Kidney (tissue), 14 donors: ENCODE data around the gene RAMP2. TPM values are rescaled to one million over a fixed set of nuclear protein-coding genes. Genes with fewer than 3 reads are reported as not detected.
A peak's percentile ranks its signal among the peaks of the same experiment; 100 is the strongest.

Experiments used
- DNase-seq, 5 donors: peaks; one replicate each; pipeline ENCODE4 v3.0.0-alpha.2; 2013 to 2020
- FAIRE-seq: peaks from 2 replicates; lab custom pipeline; 2012; peaks lifted over from hg19 to GRCh38; lab: Jason Lieb, UNC
- H3K27ac ChIP-seq, 2 donors: one replicate each; pipeline ENCODE4 v1.7.0; 2013; ENCODE audit warnings: low read depth in 2 of 2, low read length in 2 of 2, inconsistent platforms in 1 of 2
- H3K27me3 ChIP-seq: one replicate; pipeline ENCODE4 v1.7.1; 2013; ENCODE audit warnings: low read length, inconsistent platforms; ENCODE audit not compliant: control insufficient read depth, insufficient read depth
- H3K36me3 ChIP-seq, 3 donors: one replicate each; pipeline versions ENCODE4 v1.7.0 to v1.7.1; 2013; ENCODE audit warnings: low read length in 3 of 3, control low read depth in 1 of 3, inconsistent platforms in 1 of 3; ENCODE audit not compliant: insufficient read depth in 3 of 3, control insufficient read depth in 2 of 3
- H3K4me1 ChIP-seq, 3 donors: one replicate each; pipeline versions ENCODE4 v1.7.0 to v1.7.1; 2013; ENCODE audit warnings: low read length in 3 of 3, inconsistent platforms in 1 of 3, low read depth in 1 of 3; ENCODE audit not compliant: control insufficient read depth in 2 of 3, insufficient read depth in 2 of 3
- H3K4me3 ChIP-seq, 3 donors: one replicate each; pipeline versions ENCODE4 v1.7.0 to v1.8.1; 2013; ENCODE audit warnings: low read length in 3 of 3, control low read depth in 1 of 3, inconsistent platforms in 1 of 3
- H3K9ac ChIP-seq, 3 donors: one replicate each; pipeline versions ENCODE4 v1.7.0 to v1.7.1; 2013; ENCODE audit warnings: low read length in 3 of 3, control low read depth in 1 of 3, inconsistent platforms in 1 of 3
- H3K9me3 ChIP-seq, 3 donors: one replicate each; pipeline versions ENCODE4 v1.7.0 to v1.7.1; 2013; ENCODE audit warnings: low read length in 3 of 3, control low read depth in 1 of 3, inconsistent platforms in 1 of 3; ENCODE audit not compliant: control insufficient read depth in 2 of 3, insufficient read depth in 1 of 3
- CTCF ChIP-seq: IDR thresholded peaks from 3 replicates; pipeline ENCODE4 v1.5.1; 2012; ENCODE audit warnings: mild to moderate bottlenecking, moderate library complexity, borderline replicate concordance; ENCODE audit not compliant: insufficient read depth; ENCODE audit errors: extremely low read depth
- intact Hi-C: fragments of 100-400 bp; cut with DNase I; formaldehyde crosslinking; loops from one replicate; pipeline ENCODE4 v1.11.1; 2022
- polyA plus RNA-seq: library from polyadenylated mRNA; stranded (reverse); fragments of 350-450 nt; fragmentation: Illumina TruSeq; extraction: RNeasy Lipid Tissue Mini Kit (QIAGEN cat#74804); gene quantifications from one replicate; pipeline ENCODE4 v1.2.3, GENCODE V29; 2014; ENCODE audit warnings: low read depth, low replicate concordance; ENCODE audit not compliant: insufficient read depth
- total RNA-seq: library from RNA; stranded (reverse); fragmentation: NEBNext Ultra II Directional; extraction: Animal tissue kit (Norgen Biotek cat#: 25700); gene quantifications from one replicate; pipeline ENCODE4 v1.2.1, GENCODE V29; 2021
- donor health status: control.
- donor health status: control.
- donor health status: control.
- donor health status: control.
- donor health status: control.
- donor health status: DM: yes; HTN: yes; CAD: no.
- donor health status: Normal renal cell carcinoma (clear cell type).

Gene RAMP2
- total and polyA plus RNA-seq, 2 donors from 2014 or later, result 55.7 to 134 TPM

GRCh38 chr17:42796066-42796758 lies 35.2 kb downstream of the RAMP2 start:
- Histone ChIP-seq H3K36me3 (no peaks in the 10 kb centered on the region), H3K9ac (peak overlapping the region in 1 of 3 donors; percentile 97), H3K4me3 (no peak overlapping the region), H3K9me3 (no peaks in the 10 kb centered on the region), H3K4me1 (peaks cover 0 to 21% (median 13%) of the 10 kb centered on the region in 3 donors), H3K27me3 (no peaks in the 10 kb centered on the region), H3K27ac (peak overlapping the region; percentile 90 to 97)
- no peak for TF ChIP-seq CTCF
- intact Hi-C loops, result no loop called here
- FAIRE-seq (no peak), DNase-seq (no peak)

- Histone ChIP-seq H3K9me3 (no peaks in the 10 kb centered on the region), H3K4me3 (peak overlapping the region; percentile 93 to 95 (median 94)), H3K4me1 (peaks cover 0 to 21% (median 13%) of the 10 kb centered on the region in 3 donors), H3K27ac (peak overlapping the region; percentile 90 to 97), H3K27me3 (no peaks in the 10 kb centered on the region), H3K9ac (peak overlapping the region; percentile 92 to 97 (median 95)), H3K36me3 (no peaks in the 10 kb centered on the region)
- DNase-seq, result peak in 3 of 5 donors; percentile 59 to 89 (median 83)
- no peak for FAIRE-seq
- intact Hi-C loops, result no loop called here
- no peak for TF ChIP-seq CTCF
These were observed 36.3 kb downstream of the RAMP2 start for GRCh38 chr17:42797067-42798007.

- no peaks in the 10 kb centered on the region for H3K36me3 ChIP-seq
- H3K27me3 ChIP-seq, result no peaks in the 10 kb centered on the region
- peak overlapping the region; percentile 93 to 95 (median 94) for H3K4me3 ChIP-seq
- H3K9ac ChIP-seq, result peak overlapping the region; percentile 92 to 97 (median 95)
- no peak for DNase-seq
- peak overlapping the region; percentile 90 to 97 for H3K27ac ChIP-seq
- peaks cover 0 to 21% (median 13%) of the 10 kb centered on the region in 3 donors for H3K4me1 ChIP-seq
- no peak for TF ChIP-seq CTCF
- no peaks in the 10 kb centered on the region for H3K9me3 ChIP-seq
- FAIRE-seq, result no peak
- intact Hi-C loops, result no loop called here
These were observed 37.0 kb downstream of the RAMP2 start for GRCh38 chr17:42798011-42798382.
